Astrocyte (in vitro differentiated cells and primary cell): ENCODE data around the gene AGPS.

Experiments
- CTCF ChIP-seq: IDR thresholded peaks from 2 replicates; pipeline ENCODE4 v1.5.1; 2011; ENCODE audit warnings: low read depth, mild to moderate bottlenecking, inconsistent platforms, low read length, moderate library complexity; ENCODE audit not compliant: insufficient read depth
- EZH2 ChIP-seq: IDR thresholded peaks from 2 replicates; pipeline ENCODE4 v1.6.1; 2012; ENCODE audit warnings: mild to moderate bottlenecking, low read length, inconsistent platforms; ENCODE audit not compliant: insufficient read depth

GRCh38 chr2:177573120-177573519 is 180.5 kb downstream of the AGPS start:
- TF ChIP-seq CTCF (no peak), EZH2 (no peak)
